GM18873 (cell line): ENCODE measurements around the gene LSM7.

Experiments
- ATAC-seq: cut with Tn5 transposase; IDR thresholded peaks from one replicate; pipeline ENCODE4 v1.9.1; 2021; ENCODE audit warnings: mild to moderate bottlenecking, moderate library complexity, moderate number of reproducible peaks; ENCODE audit not compliant: unreplicated experiment, low FRiP score

The LSM7 gene

GRCh38 chr19:2325281-2326046, 2.9 kb downstream of the LSM7 start:
- ATAC-seq = no peak

- ATAC-seq = no peak
Measured at GRCh38 chr19:2324220-2324948, 4.0 kb downstream of the LSM7 start.

GRCh38 chr19:2323707-2324106, 4.7 kb downstream of the LSM7 start:
- no peak for ATAC-seq

- no peak for ATAC-seq
Measured at GRCh38 chr19:2321565-2322283, 6.7 kb downstream of the LSM7 start.

GRCh38 chr19:2320939-2321338, 7.4 kb downstream of the LSM7 start:
- ATAC-seq = no peak

GRCh38 chr19:2320049-2320448, 8.3 kb downstream of the LSM7 start:
- no peak for ATAC-seq

- no peak for ATAC-seq
Measured at GRCh38 chr19:2319551-2319950, 8.8 kb downstream of the LSM7 start.

GRCh38 chr19:2318923-2319322, 9.5 kb downstream of the LSM7 start:
- no peak for ATAC-seq

- ATAC-seq = no peak
Measured at GRCh38 chr19:2317756-2318155, 10.6 kb downstream of the LSM7 start.

GRCh38 chr19:2317300-2317699, 11.1 kb downstream of the LSM7 start:
- no peak for ATAC-seq

- no peak for ATAC-seq
Measured at GRCh38 chr19:2315818-2316353, 12.5 kb downstream of the LSM7 start.

- no peak for ATAC-seq
Measured at GRCh38 chr19:2315121-2315817, 13.1 kb downstream of the LSM7 start.

GRCh38 chr19:2312820-2313501, 15.4 kb downstream of the LSM7 start:
- ATAC-seq = no peak

- no peak for ATAC-seq
Measured at GRCh38 chr19:2311093-2311492, 17.3 kb downstream of the LSM7 start.

GRCh38 chr19:2309734-2310362, 18.5 kb downstream of the LSM7 start:
- no peak for ATAC-seq

- ATAC-seq = no peak
Measured at GRCh38 chr19:2308114-2308556, 20.3 kb downstream of the LSM7 start, which contains the start of gene LINGO3. Gene LINGO3 (minus strand): TSS chr19:2308154. CDS start chr19:2291776, 16,378 bp downstream.

GRCh38 chr19:2307518-2308012, 20.8 kb downstream of the LSM7 start:
- ATAC-seq = no peak

GRCh38 chr19:2306971-2307370, 21.4 kb downstream of the LSM7 start:
- no peak for ATAC-seq

- no peak for ATAC-seq
Measured at GRCh38 chr19:2306281-2306806, 22.0 kb downstream of the LSM7 start.
